ENCODE data around the gene ZCWPW2. TPM values are rescaled to one million over a fixed set of nuclear protein-coding genes. Genes with fewer than 3 reads are reported as not detected.

Gene ZCWPW2
- polyA plus RNA-seq, 3 donors: 0.07 to 0.41 (median 0.35) TPM

DNA sequence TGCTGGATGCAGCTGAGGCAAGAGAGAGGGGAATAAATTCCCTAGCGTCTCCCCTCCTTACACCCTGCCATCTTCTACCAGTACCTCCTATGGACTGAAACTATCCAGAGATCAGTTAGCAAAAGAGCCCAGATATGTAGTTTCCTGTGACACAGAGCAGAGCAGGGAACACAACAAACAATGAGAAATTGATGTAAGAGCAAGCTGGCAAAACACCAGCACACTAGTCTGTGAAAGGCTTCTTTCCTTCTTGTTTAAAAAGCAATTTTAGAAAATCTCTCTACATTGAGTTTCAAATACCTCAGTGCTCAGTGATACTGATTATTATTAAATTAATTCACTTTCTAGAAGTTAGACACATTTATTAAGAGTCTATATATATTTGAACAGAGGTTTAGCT is 215.7 kb downstream of the ZCWPW2 start:
- intact Hi-C loops (cut with micrococcal nuclease): no loop called here
- Histone ChIP-seq H3K27me3 (ENCODE audit: control insufficient read depth in 2 of 2, insufficient read depth in 2 of 2, low read length in 2 of 2) (no peaks in the 10 kb centered on the region), H3K9ac (ENCODE audit: insufficient read depth, low read length, poor library complexity, severe bottlenecking) (no peak overlapping the region), H3K4me2 (replicated peaks; ENCODE audit: extremely low read depth, low read length, poor library complexity, severe bottlenecking) (no peak overlapping the region), H3K4me3 (replicated peaks in 1 of 3; ENCODE audit: low read depth in 2 of 3, low read length in 3 of 3) (no peak overlapping the region), H3K36me3 (replicated peaks in 1 of 2; ENCODE audit: control insufficient read depth in 1 of 2, insufficient read depth in 2 of 2, low read length in 2 of 2) (no peaks in the 10 kb centered on the region), H3K27ac (ENCODE audit: low read depth in 1 of 2, low read length in 2 of 2) (no peak overlapping the region), H3K4me1 (ENCODE audit: control insufficient read depth in 1 of 2, insufficient read depth in 2 of 2, low read length in 2 of 2) (no peaks in the 10 kb centered on the region), H3K9me3 (replicated peaks in 1 of 2; ENCODE audit: control insufficient read depth in 1 of 2, insufficient read depth in 1 of 2, low read length in 2 of 2) (peaks cover 4 to 7% of the 10 kb centered on the region in 2 donors), H2AFZ (ENCODE audit: insufficient read depth, low read depth, low read length, poor library complexity, severe bottlenecking) (no peak overlapping the region), H4K20me1 (ENCODE audit: insufficient read depth, low read length) (no peaks in the 10 kb centered on the region), H3K79me2 (ENCODE audit: insufficient read depth, low read length) (no peaks in the 10 kb centered on the region)
- Mint-ChIP-seq H3K36me3 (no peaks in the 10 kb centered on the region), H3K27me3 (ENCODE audit: low read depth in 3 of 3) (peaks cover 0 to 3% (median 2%) of the 10 kb centered on the region in 3 donors), H3K9me3 (peaks cover 2 to 14% (median 4%) of the 10 kb centered on the region in 7 donors), H3K27ac (no peak overlapping the region), H3K4me1 (no peaks in the 10 kb centered on the region), H3K4me3 (no peak overlapping the region)
- no peak for TF ChIP-seq CTCF (IDR thresholded peaks at IDR 0.05)
- no peak for DNase-seq
- no CpG with 5 or more reads among the region's 1 CpG for WGBS (ENCODE audit: insufficient coverage)

DNA sequence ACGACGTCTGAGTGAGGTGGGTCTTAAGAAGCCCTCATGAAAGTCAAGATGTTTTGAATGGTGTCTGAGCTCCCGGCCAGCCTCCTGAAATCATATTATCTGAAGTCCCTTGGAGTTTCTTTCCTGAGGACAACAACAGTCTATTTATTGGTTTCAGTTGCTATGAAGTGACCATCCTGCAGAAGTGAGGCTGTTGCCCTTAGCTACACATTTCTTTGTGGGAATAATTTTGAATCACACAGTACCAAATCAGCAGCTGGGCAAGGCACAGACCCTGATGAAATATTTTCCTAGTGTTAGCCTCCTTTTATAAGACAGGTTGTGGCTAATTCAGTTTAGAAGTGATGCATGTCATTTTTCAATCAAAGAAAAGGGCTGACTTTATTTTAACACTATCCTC is 220.8 kb downstream of the ZCWPW2 start:
- Histone ChIP-seq H4K20me1 (ENCODE audit: insufficient read depth, low read length) (no peaks in the 10 kb centered on the region), H3K4me1 (ENCODE audit: control insufficient read depth in 1 of 2, insufficient read depth in 2 of 2, low read length in 2 of 2) (no peaks in the 10 kb centered on the region), H3K27ac (ENCODE audit: low read depth in 1 of 2, low read length in 2 of 2) (no peak overlapping the region), H3K9ac (ENCODE audit: insufficient read depth, low read length, poor library complexity, severe bottlenecking) (no peak overlapping the region), H3K4me3 (replicated peaks in 1 of 3; ENCODE audit: low read depth in 2 of 3, low read length in 3 of 3) (no peak overlapping the region), H3K79me2 (ENCODE audit: insufficient read depth, low read length) (no peaks in the 10 kb centered on the region), H3K27me3 (ENCODE audit: control insufficient read depth in 2 of 2, insufficient read depth in 2 of 2, low read length in 2 of 2) (peaks cover 8 to 9% of the 10 kb centered on the region in 2 donors), H3K36me3 (replicated peaks in 1 of 2; ENCODE audit: control insufficient read depth in 1 of 2, insufficient read depth in 2 of 2, low read length in 2 of 2) (no peaks in the 10 kb centered on the region), H3K4me2 (replicated peaks; ENCODE audit: extremely low read depth, low read length, poor library complexity, severe bottlenecking) (no peak overlapping the region), H3K9me3 (replicated peaks in 1 of 2; ENCODE audit: control insufficient read depth in 1 of 2, insufficient read depth in 1 of 2, low read length in 2 of 2) (peaks cover 4% of the 10 kb centered on the region in 2 donors), H2AFZ (ENCODE audit: insufficient read depth, low read depth, low read length, poor library complexity, severe bottlenecking) (no peak overlapping the region)
- Mint-ChIP-seq H3K27ac (no peak overlapping the region), H3K27me3 (ENCODE audit: low read depth in 3 of 3) (peaks cover 11 to 15% (median 15%) of the 10 kb centered on the region in 3 donors), H3K36me3 (no peaks in the 10 kb centered on the region), H3K4me1 (no peaks in the 10 kb centered on the region), H3K4me3 (no peak overlapping the region), H3K9me3 (peaks cover 0 to 8% (median 4%) of the 10 kb centered on the region in 7 donors)
- WGBS (ENCODE audit: insufficient coverage): no CpG with 5 or more reads among the region's 3 CpGs
- intact Hi-C loops (cut with micrococcal nuclease): no loop called here
- no peak for DNase-seq
- TF ChIP-seq CTCF (IDR thresholded peaks at IDR 0.05): no peak

Data from CD14-positive monocyte (primary cell).